Peyer's patch (tissue), 4 donors: ENCODE data around the gene ADTRP.

ENCODE experiments used
- CTCF ChIP-seq, 6 experiments: fragments of 450-650 bp in 4 of 6; fragments of 200-600 bp in 2 of 6; sonication (generic) in 1 of 6; IDR thresholded peaks; one replicate each; pipeline ENCODE4 v1.5.1; 2017 to 2019; ENCODE audit warnings: antibody characterized with exemption in 6 of 6, mild to moderate bottlenecking in 3 of 6, moderate library complexity in 1 of 6
- POLR2A ChIP-seq, 2 donors: fragments of 450-650 bp; IDR thresholded peaks; one replicate each; pipeline ENCODE4 v1.5.1; 2017; ENCODE audit warnings: antibody characterized with exemption in 2 of 2, mild to moderate bottlenecking in 2 of 2, moderate library complexity in 2 of 2

GRCh38 chr6:11700118-11700718, 78.4 kb downstream of the ADTRP start:
- peak in 4 of 6 experiments; percentile 54 to 63 (median 58) for TF ChIP-seq CTCF (IDR thresholded peaks at IDR 0.05)
- TF ChIP-seq POLR2A (IDR thresholded peaks at IDR 0.05) = no peak
